GM12892 (cell line): ENCODE measurements around the gene PRDM13.

Experiments used
- POLR2A ChIP-seq: IDR thresholded peaks from 2 replicates; pipeline ENCODE4 v1.6.1; 2011; ENCODE audit warnings: low read depth, low read length, control low read depth
- POLR2AphosphoS5 ChIP-seq: IDR thresholded peaks from 2 replicates; pipeline ENCODE4 v1.6.1; 2011; ENCODE audit warnings: low read depth, low read length, control low read depth
- TAF1 ChIP-seq: IDR thresholded peaks from 2 replicates; pipeline ENCODE4 v1.6.1; 2011; ENCODE audit warnings: low read depth, mild to moderate bottlenecking, control low read depth, low read length, borderline replicate concordance

DNA sequence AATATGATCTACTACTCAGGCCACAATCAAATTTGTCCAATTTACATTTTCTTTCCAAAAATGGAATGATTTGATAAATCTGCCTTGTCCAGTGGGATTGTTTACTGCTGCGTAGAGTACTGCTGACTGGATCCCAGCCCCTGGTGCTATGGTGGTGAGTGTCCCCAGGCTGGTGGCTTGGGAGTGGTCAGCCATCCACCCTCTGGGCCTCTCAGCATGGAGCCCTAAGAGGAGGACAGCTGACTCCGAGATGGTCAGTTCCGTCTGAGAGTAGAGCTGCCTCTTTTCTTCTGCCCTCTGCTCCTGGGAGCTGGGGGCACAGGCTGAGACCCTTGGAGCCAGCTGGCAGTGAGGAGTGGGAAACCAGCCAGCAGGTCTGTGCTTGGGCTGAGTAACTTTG, 22.7 kb downstream of the PRDM13 start:
- no peak for TF ChIP-seq POLR2A
- no peak for TF ChIP-seq TAF1
- no peak for TF ChIP-seq POLR2AphosphoS5
